KMS-11 (cell line): ENCODE measurements around the gene TDO2.

Source experiments
- H2AFZ ChIP-seq: fragments of 200-600 bp; sonication (generic); 2 replicates; pipeline ENCODE4 v1.6.1; 2016; ENCODE audit warnings: antibody characterized with exemption, mixed run types, low read depth
- H3K27ac ChIP-seq: fragments of 200-600 bp; sonication (generic); 2 replicates; pipeline ENCODE4 v1.6.1; 2016; ENCODE audit warnings: mild to moderate bottlenecking, mixed run types
- H3K27me3 ChIP-seq: fragments of 200-600 bp; sonication (generic); 2 replicates; pipeline ENCODE4 v1.6.1; 2017; ENCODE audit warnings: mild to moderate bottlenecking, low read depth, mixed run types, moderate library complexity; ENCODE audit not compliant: insufficient read depth
- H3K36me3 ChIP-seq: fragments of 200-600 bp; sonication (generic); 2 replicates; pipeline ENCODE4 v1.6.1; 2017; ENCODE audit warnings: mild to moderate bottlenecking, mixed run types; ENCODE audit not compliant: insufficient read depth
- H3K4me1 ChIP-seq: fragments of 200-600 bp; sonication (generic); 2 replicates; pipeline ENCODE4 v1.6.1; 2016; ENCODE audit warnings: mild to moderate bottlenecking, low read depth, mixed run types; ENCODE audit not compliant: poor library complexity, severe bottlenecking
- H3K4me2 ChIP-seq: fragments of 200-600 bp; sonication (generic); 2 replicates; pipeline ENCODE4 v1.7.0; 2016; ENCODE audit warnings: mild to moderate bottlenecking, mixed run types
- H3K4me3 ChIP-seq: fragments of 200-600 bp; sonication (generic); IDR thresholded peaks from 2 replicates; pipeline ENCODE4 v1.6.1; 2017; ENCODE audit warnings: low read depth, low read length, mixed read lengths; ENCODE audit not compliant: insufficient read depth
- H3K79me2 ChIP-seq: fragments of 200-600 bp; sonication (generic); 2 replicates; pipeline ENCODE4 v1.6.1; 2016; ENCODE audit warnings: low read depth, mixed run types; ENCODE audit not compliant: insufficient read depth
- H3K9ac ChIP-seq: fragments of 200-600 bp; sonication (generic); 2 replicates; pipeline ENCODE4 v1.6.1; 2016; ENCODE audit warnings: mild to moderate bottlenecking, mixed run types
- H4K20me1 ChIP-seq: fragments of 200-600 bp; sonication (generic); 2 replicates; pipeline ENCODE4 v1.6.1; 2016; ENCODE audit warnings: mild to moderate bottlenecking, mixed run types; ENCODE audit not compliant: insufficient read depth
- TF ChIP-seq, protein P1 (sequence below): fragments of 200-600 bp; sonication (generic); conservative IDR thresholded peaks from 2 replicates; pipeline ENCODE4 v1.6.1; 2017; ENCODE audit warnings: low read depth, mild to moderate bottlenecking, antibody characterized with exemption, low read length, moderate library complexity, mixed read lengths

Gene TDO2

DNA sequence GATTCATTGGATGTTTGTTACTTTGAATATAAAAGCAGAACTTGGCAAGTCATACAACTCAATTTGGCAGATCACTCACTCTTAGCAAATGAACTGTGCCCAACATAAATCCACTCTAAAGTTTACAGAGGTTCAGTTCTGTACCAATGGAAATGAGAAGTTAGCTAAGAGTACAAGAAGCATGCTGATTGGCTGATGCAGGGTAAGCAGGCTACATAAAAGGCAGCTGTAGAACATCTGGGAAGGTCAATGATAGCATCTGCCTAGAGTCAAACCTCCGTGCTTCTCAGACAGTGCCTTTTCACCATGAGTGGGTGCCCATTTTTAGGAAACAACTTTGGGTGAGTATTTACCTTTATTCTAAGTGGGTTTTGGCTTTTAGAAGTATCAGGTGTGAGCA lies at the start of gene TDO2:
TDO2 (plus strand) TSS at position 244 of the 400 bp plus-strand sequence; CDS start at position 307, 63 bp downstream.
- no peaks in the 10 kb centered on the region for H3K36me3 ChIP-seq
- H2AFZ ChIP-seq = no peak within 1 kb of the TSS
- H3K4me3 ChIP-seq = no peak within 1 kb of the TSS
- peaks cover 45% of the 10 kb centered on the region for H3K4me1 ChIP-seq
- no peaks in the 10 kb centered on the region for H3K79me2 ChIP-seq
- H3K4me2 ChIP-seq = no peak within 1 kb of the TSS
- TF ChIP-seq, protein P1, sequence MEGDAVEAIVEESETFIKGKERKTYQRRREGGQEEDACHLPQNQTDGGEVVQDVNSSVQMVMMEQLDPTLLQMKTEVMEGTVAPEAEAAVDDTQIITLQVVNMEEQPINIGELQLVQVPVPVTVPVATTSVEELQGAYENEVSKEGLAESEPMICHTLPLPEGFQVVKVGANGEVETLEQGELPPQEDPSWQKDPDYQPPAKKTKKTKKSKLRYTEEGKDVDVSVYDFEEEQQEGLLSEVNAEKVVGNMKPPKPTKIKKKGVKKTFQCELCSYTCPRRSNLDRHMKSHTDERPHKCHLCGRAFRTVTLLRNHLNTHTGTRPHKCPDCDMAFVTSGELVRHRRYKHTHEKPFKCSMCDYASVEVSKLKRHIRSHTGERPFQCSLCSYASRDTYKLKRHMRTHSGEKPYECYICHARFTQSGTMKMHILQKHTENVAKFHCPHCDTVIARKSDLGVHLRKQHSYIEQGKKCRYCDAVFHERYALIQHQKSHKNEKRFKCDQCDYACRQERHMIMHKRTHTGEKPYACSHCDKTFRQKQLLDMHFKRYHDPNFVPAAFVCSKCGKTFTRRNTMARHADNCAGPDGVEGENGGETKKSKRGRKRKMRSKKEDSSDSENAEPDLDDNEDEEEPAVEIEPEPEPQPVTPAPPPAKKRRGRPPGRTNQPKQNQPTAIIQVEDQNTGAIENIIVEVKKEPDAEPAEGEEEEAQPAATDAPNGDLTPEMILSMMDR = no peak
- no peak within 1 kb of the TSS for H3K27ac ChIP-seq
- no peaks in the 10 kb centered on the region for H3K27me3 ChIP-seq
- no peaks in the 10 kb centered on the region for H4K20me1 ChIP-seq
- no peak within 1 kb of the TSS for H3K9ac ChIP-seq

DNA sequence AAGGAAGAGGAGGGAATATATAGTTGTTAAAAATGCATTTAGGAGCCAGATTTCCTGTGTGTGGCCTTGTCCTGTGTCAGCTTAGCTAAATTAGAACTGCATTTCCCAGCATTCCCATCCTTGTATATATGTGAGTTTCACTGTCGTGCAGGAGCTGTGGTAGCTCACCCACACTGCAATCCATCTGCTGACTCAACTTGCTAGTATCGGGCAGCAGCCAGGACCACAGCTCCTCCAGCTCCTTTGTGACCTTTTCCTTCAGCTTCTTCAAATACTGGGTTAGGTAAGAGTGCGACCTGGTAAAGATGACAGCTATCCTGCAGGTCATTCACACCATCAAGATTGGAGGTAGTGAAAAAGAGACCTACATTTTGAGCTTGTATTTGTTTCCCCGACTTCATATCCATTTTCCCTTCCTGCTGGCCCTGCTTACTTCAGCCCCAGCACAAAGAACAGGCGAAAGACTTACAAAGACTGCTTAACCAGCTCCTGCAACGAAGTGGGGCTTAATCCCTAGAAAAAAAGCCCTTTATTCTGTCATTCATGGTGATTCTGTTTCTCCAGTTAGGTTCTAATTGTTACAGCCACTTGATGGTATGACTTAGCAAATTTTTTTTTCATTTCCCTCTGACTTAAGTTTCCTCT lies 48.8 kb upstream of the TDO2 start:
- Histone ChIP-seq H3K9ac (peak overlapping the region; percentile 65), H3K36me3 (no peaks in the 10 kb centered on the region), H3K27ac (peak overlapping the region; percentile 63), H3K4me1 (peaks cover 18% of the 10 kb centered on the region), H3K4me2 (peak overlapping the region; percentile 55), H2AFZ (peak overlapping the region; percentile 70), H3K79me2 (no peaks in the 10 kb centered on the region), H3K4me3 (no peak overlapping the region), H3K27me3 (no peaks in the 10 kb centered on the region), H4K20me1 (no peaks in the 10 kb centered on the region)
- TF ChIP-seq, protein P1 = no peak

DNA sequence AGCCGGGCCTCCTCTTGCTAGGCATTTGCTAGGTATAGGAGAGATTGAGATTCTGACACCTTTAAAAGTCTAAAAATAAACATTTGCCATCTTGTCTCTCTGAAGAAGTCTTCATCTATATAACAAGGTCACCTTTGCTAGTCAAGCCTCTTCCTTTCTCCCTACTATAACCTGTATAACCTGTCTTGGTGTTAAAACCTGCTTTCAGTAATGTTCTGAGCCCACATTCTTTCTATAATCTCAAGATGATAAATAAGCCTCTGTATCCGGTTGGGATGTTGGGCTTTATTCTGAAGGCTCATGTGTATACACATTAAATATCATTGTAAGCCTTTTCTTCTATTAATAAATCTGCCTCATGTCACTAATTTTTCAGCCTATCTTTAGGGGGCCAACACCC lies 47.6 kb upstream of the TDO2 start:
- no peak overlapping the region for H2AFZ ChIP-seq
- H4K20me1 ChIP-seq = no peaks in the 10 kb centered on the region
- no peak overlapping the region for H3K4me2 ChIP-seq
- TF ChIP-seq, protein P1 = no peak
- no peaks in the 10 kb centered on the region for H3K27me3 ChIP-seq
- H3K4me1 ChIP-seq = peaks cover 18% of the 10 kb centered on the region
- H3K36me3 ChIP-seq = no peaks in the 10 kb centered on the region
- no peak overlapping the region for H3K9ac ChIP-seq
- no peak overlapping the region for H3K4me3 ChIP-seq
- no peak overlapping the region for H3K27ac ChIP-seq
- H3K79me2 ChIP-seq = no peaks in the 10 kb centered on the region

DNA sequence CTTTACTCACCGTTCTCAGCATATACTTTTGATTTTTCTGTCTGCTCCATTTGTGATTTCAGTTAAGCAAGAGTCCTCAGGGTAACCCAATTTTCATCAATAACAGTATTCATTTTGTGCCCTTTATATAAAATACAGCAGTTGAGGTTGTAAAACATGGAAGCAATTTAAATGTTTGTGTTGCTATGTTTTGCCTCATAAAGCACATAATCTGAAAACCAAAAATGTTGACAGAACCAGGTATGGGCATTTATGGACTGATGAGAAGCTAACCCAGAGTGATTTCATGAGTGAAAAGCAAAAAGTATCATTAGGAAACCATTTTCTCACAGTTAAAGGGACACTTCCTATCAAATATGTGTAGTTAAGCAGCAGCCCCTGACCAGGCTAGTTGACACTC lies 37.3 kb upstream of the TDO2 start, which contains the start of gene ASIC5:
ASIC5 (minus strand) TSS at position 101 of the 400 bp plus-strand sequence; CDS start at position 50, 51 bp downstream.
- TF ChIP-seq, protein P1 = no peak
- Histone ChIP-seq H4K20me1 (no peaks in the 10 kb centered on the region), H3K9ac (no peak within 1 kb of the TSS), H3K4me2 (no peak within 1 kb of the TSS), H2AFZ (no peak within 1 kb of the TSS), H3K27me3 (no peaks in the 10 kb centered on the region), H3K79me2 (no peaks in the 10 kb centered on the region), H3K4me3 (no peak within 1 kb of the TSS), H3K4me1 (no peaks in the 10 kb centered on the region), H3K36me3 (no peaks in the 10 kb centered on the region), H3K27ac (no peak within 1 kb of the TSS)
